A549 (cell line): Measurements from ENCODE around the gene ARID3A. TPM values are rescaled to one million over a fixed set of nuclear protein-coding genes. Genes with fewer than 3 reads are reported as not detected.

Experiments used
- ATAC-seq, 2 experiments: fragments of 200-7000 bp in 1 of 2; fragments of >200 bp in 1 of 2; cut with Nextera tagmentation in 1 of 2; cut with Tn5 transposase in 1 of 2; 3 replicates each; pipeline versions ENCODE4 v1.8.0 to v1.9.1; 2018 to 2020; ENCODE audit warnings: mild to moderate bottlenecking in 1 of 2, moderate library complexity in 1 of 2
- CTCF ChIA-PET: fragments of 300-600 bp; sonication (Branson Sonifier 250); formaldehyde crosslinking; extraction: SDS; loops from one replicate; lab custom pipeline; 2021; ENCODE audit warnings: antibody characterized with exemption, inconsistent platforms; lab: Yijun Ruan, JAX
- POLR2A ChIA-PET: fragments of 350-600 bp; formaldehyde crosslinking; extraction: SDS; loops from one replicate; lab custom pipeline; 2021; ENCODE audit warnings: antibody characterized with exemption, inconsistent platforms; lab: Yijun Ruan, JAX
- DNase-seq, 2 experiments: peaks; one replicate each; pipeline versions ENCODE4 v3.0.0 to v3.0.0-alpha.2; 2011 to 2016; ENCODE audit warnings: low read depth in 1 of 2, low spot score in 1 of 2
- FAIRE-seq: peaks from 2 replicates; lab custom pipeline; 2011; peaks lifted over from hg19 to GRCh38; lab: Jason Lieb, UNC
- H3K27ac ChIP-seq, 2 experiments: fragments of >200 bp; sonication (Bioruptor Twin); formaldehyde crosslinking; 3 replicates each; pipeline ENCODE4 v1.5.1; 2016 to 2017
- H3K4me1 ChIP-seq: fragments of >200 bp; sonication (Bioruptor Twin); formaldehyde crosslinking; 3 replicates; pipeline ENCODE4 v1.6.1; 2016
- H3K4me2 ChIP-seq: fragments of >200 bp; sonication (Bioruptor Twin); formaldehyde crosslinking; 3 replicates; pipeline ENCODE4 v1.6.1; 2016
- H3K4me3 ChIP-seq: fragments of >200 bp; sonication (Bioruptor Twin); formaldehyde crosslinking; 3 replicates; pipeline ENCODE4 v1.5.1; 2016
- H3K9me3 ChIP-seq: fragments of >200 bp; sonication (Bioruptor Twin); formaldehyde crosslinking; 3 replicates; pipeline ENCODE4 v1.6.1; 2016
- EHMT2 ChIP-seq: fragments of 200-600 bp; sonication (generic); IDR thresholded peaks from 2 replicates; pipeline ENCODE4 v1.6.1; 2016; ENCODE audit warnings: antibody characterized with exemption, low read depth, mild to moderate bottlenecking, moderate library complexity
- EP300 ChIP-seq, 2 experiments: fragments of >200 bp; sonication (Bioruptor Twin); formaldehyde crosslinking; IDR thresholded peaks; 2 replicates in 1 of 2; 3 replicates in 1 of 2; pipeline ENCODE4 v1.6.1; 2016 to 2017
- ESRRA ChIP-seq: fragments of 150-350 bp; IDR thresholded peaks from 2 replicates; pipeline ENCODE4 v1.6.1; 2014; ENCODE audit warnings: mild to moderate bottlenecking, low read length, borderline replicate concordance
- FOSL2 ChIP-seq, 2 experiments: fragments of 450-650 bp in 1 of 2; fragments of >200 bp in 1 of 2; sonication (Bioruptor Twin) in 1 of 2; formaldehyde crosslinking; IDR thresholded peaks; 2 replicates each; pipeline versions ENCODE4 v1.5.0 to v1.6.1; 2016 to 2020; ENCODE audit warnings: mild to moderate bottlenecking in 1 of 2, moderate library complexity in 1 of 2
- HDAC2 ChIP-seq: fragments of 200-600 bp; sonication (generic); IDR thresholded peaks from 2 replicates; pipeline ENCODE4 v1.6.1; 2016
- HEYL ChIP-seq: fragments of 250-450 bp; sonication (Bioruptor Pico); IDR thresholded peaks from 2 replicates; pipeline ENCODE4 v1.8.0; 2021; ENCODE audit warnings: mild to moderate bottlenecking, moderate library complexity
- HOXA7 ChIP-seq: fragments of 250-450 bp; sonication (Bioruptor Pico); IDR thresholded peaks from 2 replicates; pipeline ENCODE4 v1.5.0; 2020; ENCODE audit warnings: mild to moderate bottlenecking, moderate library complexity
- HOXB13 ChIP-seq: fragments of 250-450 bp; sonication (Bioruptor Pico); IDR thresholded peaks from 2 replicates; pipeline ENCODE4 v1.5.0; 2020; ENCODE audit warnings: low read depth, mild to moderate bottlenecking, moderate library complexity
- KDM5A ChIP-seq: fragments of 200-600 bp; sonication (generic); IDR thresholded peaks from 2 replicates; pipeline ENCODE4 v1.6.1; 2016; ENCODE audit warnings: antibody characterized with exemption, mild to moderate bottlenecking
- MYC ChIP-seq: IDR thresholded peaks from 2 replicates; pipeline ENCODE4 v1.6.1; 2012; ENCODE audit warnings: mild to moderate bottlenecking, inconsistent platforms, low read length, improper control_type of control experiment, borderline replicate concordance
- NPAS2 ChIP-seq: fragments of 250-450 bp; sonication (Bioruptor Pico); IDR thresholded peaks from 2 replicates; pipeline ENCODE4 v1.8.0; 2022; ENCODE audit warnings: mild to moderate bottlenecking, moderate library complexity, borderline replicate concordance
- PHF8 ChIP-seq: fragments of 200-600 bp; sonication (generic); IDR thresholded peaks from 2 replicates; pipeline ENCODE4 v1.6.1; 2016; ENCODE audit warnings: low read depth, mild to moderate bottlenecking, antibody characterized with exemption, moderate library complexity, borderline replicate concordance
- POLR2A ChIP-seq: IDR thresholded peaks from 2 replicates; pipeline ENCODE4 v1.6.1; 2012; ENCODE audit warnings: mild to moderate bottlenecking, low read length
- RARB ChIP-seq: fragments of 250-450 bp; sonication (Bioruptor Pico); IDR thresholded peaks from 2 replicates; pipeline ENCODE4 v1.8.0; 2021; ENCODE audit warnings: mild to moderate bottlenecking, moderate library complexity
- RFX5 ChIP-seq: fragments of 450-650 bp; IDR thresholded peaks from 2 replicates; pipeline ENCODE4 v1.7.1; 2014; ENCODE audit warnings: antibody characterized with exemption, mild to moderate bottlenecking, moderate library complexity
- RNF2 ChIP-seq: fragments of 200-600 bp; sonication (generic); IDR thresholded peaks from 2 replicates; pipeline ENCODE4 v1.6.1; 2016; ENCODE audit warnings: low read depth, mild to moderate bottlenecking, antibody characterized with exemption, moderate library complexity, borderline replicate concordance
- TFCP2L1 ChIP-seq: fragments of 250-450 bp; sonication (Bioruptor Pico); IDR thresholded peaks from 2 replicates; pipeline ENCODE4 v1.5.0; 2021; ENCODE audit warnings: mild to moderate bottlenecking
- TP53 ChIP-seq: fragments of 250-450 bp; sonication (Bioruptor Pico); IDR thresholded peaks from 2 replicates; pipeline ENCODE4 v1.5.0; 2021; ENCODE audit warnings: mild to moderate bottlenecking, moderate library complexity
- USF2 ChIP-seq: fragments of 450-650 bp; IDR thresholded peaks from 2 replicates; pipeline ENCODE4 v1.6.1; 2014; ENCODE audit warnings: antibody characterized with exemption
- ZFP36 ChIP-seq: fragments of 450-650 bp; IDR thresholded peaks from 2 replicates; pipeline ENCODE4 v1.6.1; 2014; ENCODE audit warnings: borderline replicate concordance; ENCODE audit not compliant: partially characterized antibody
- WGBS: methylation state at CpG from one replicate; pipeline ENCODE4 v1.1.6; 2017; ENCODE audit errors: missing lambda C conversion rate; 5-methylcytosine and 5-hydroxymethylcytosine counted together
- polyA plus RNA-seq, 4 experiments: library from polyadenylated mRNA; depleted of rRNA in 3 of 4; stranded (reverse); fragments of >200 nt; fragmentation: RNase III in 1 of 4; extraction: RNeasy Plus Mini Kit Qiagen cat#74134 plus additional on column Dnase treatment in 1 of 4; gene quantifications; 2 replicates in 3 of 4; 3 replicates in 1 of 4; pipeline ENCODE4 v1.2.3, GENCODE V29; 2011 to 2017
- TF ChIP-seq, protein P1 (sequence below): fragments of 250-450 bp; sonication (Bioruptor Pico); IDR thresholded peaks from 2 replicates; pipeline ENCODE4 v1.5.0; 2021; ENCODE audit warnings: mild to moderate bottlenecking, moderate library complexity, borderline replicate concordance

ARID3A gene
- polyA plus RNA-seq, 2 of the 4 experiments (the other 2 are of a cell fraction), result 3.3 to 6.1 TPM

- no peak overlapping the region for H3K4me3 ChIP-seq
- no peak for ATAC-seq
- WGBS, result 81% methylated on average over 16 of the region's 22 CpGs
- POLR2A ChIA-PET, result no interaction called here
- FAIRE-seq, result no peak
- TF ChIP-seq MYC, result no peak
- TF ChIP-seq RFX5, result no peak
- no peak for TF ChIP-seq ESRRA
- TF ChIP-seq PHF8, result no peak
- TF ChIP-seq RNF2, result no peak
- no peak for TF ChIP-seq FOSL2 (IDR thresholded peaks at IDR 0.05)
- no peak for TF ChIP-seq FOSL2 (CRISPR knock-in tag; IDR thresholded peaks at IDR 0.05)
- TF ChIP-seq RARB, result no peak
- no peak for TF ChIP-seq TP53
- no peak for TF ChIP-seq HEYL (CRISPR knock-in tag)
- peak overlapping the region in 1 of 2 experiments; percentile 33; a peak in 1 of 6 replicates for H3K27ac ChIP-seq
- H3K9me3 ChIP-seq, result no peaks in the 10 kb centered on the region
- CTCF ChIA-PET, result interaction anchor here (0.6 to 1.5 kb wide), 2 partner anchors 8 to 175 kb away, joined by 3 read pairs; no protein-coding TSS in a partner anchor
- H3K4me1 ChIP-seq, result peaks cover 27% of the 10 kb centered on the region
- DNase-seq, result no peak
- H3K4me2 ChIP-seq, result 0 out of 3 replicates have a peak overlapping the region, but pooled peaks have one; percentile 9
These were observed 18.9 kb downstream of the ARID3A start for GRCh38 chr19:944663-945241.

DNA sequence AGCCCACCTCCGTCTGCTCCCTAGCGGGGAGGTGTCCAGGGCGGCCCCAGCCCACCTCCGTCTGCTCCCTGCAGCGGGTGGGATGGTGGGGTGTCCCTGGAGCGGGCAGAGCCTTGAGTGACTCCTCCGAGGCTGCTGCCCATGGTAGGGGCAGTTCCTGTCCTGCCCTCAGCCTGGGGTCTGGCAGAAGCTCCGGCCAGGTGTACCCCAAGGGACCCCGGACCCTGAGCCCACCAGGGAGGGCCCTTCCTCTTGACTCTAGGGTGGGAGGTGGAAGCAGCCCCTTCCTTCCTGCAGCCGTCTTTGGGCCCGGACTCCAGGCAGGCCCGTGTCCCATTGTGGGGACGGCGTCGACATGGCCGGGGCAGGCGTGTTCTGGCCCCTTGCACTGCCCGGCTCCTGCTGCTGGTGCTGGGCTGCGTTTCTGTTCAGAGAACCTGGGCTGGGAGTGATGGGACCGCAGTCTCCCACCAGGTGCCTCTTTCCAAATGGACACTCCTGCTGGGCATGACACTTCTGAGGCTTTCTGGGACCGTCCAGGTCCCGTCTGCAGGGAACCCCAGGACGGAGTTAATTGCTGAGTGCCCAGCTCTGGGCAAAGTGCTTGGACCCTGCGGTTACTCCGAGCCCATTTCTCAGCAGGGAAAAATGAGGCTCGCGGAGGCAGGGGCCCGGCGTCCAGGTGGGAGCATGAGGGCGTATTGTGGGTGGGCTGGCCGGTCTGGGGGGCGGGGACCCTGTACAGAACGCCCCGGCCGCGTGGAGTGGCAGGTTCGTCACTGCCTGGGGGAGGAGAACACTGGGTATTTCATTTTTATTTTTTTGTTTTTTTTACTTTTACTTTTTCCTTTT, 19.8 kb downstream of the ARID3A start:
- Histone ChIP-seq H3K4me2 (no peak overlapping the region), H3K27ac (peak overlapping the region in 1 of 2 experiments; percentile 33; a peak in 1 of 6 replicates), H3K4me3 (no peak overlapping the region), H3K9me3 (no peaks in the 10 kb centered on the region), H3K4me1 (peaks cover 19% of the 10 kb centered on the region)
- no peak for FAIRE-seq
- no peak for TF ChIP-seq NPAS2 (CRISPR knock-in tag)
- no peak for TF ChIP-seq HDAC2
- TF ChIP-seq EHMT2, result no peak
- TF ChIP-seq ZFP36, result no peak
- no peak for TF ChIP-seq POLR2A
- TF ChIP-seq USF2, result no peak
- TF ChIP-seq RFX5, result no peak
- no peak for TF ChIP-seq TFCP2L1
- TF ChIP-seq KDM5A, result no peak
- TF ChIP-seq HOXA7 (CRISPR knock-in tag), result no peak
- no peak for TF ChIP-seq EP300 (IDR thresholded peaks at IDR 0.05)
- TF ChIP-seq, protein P1, sequence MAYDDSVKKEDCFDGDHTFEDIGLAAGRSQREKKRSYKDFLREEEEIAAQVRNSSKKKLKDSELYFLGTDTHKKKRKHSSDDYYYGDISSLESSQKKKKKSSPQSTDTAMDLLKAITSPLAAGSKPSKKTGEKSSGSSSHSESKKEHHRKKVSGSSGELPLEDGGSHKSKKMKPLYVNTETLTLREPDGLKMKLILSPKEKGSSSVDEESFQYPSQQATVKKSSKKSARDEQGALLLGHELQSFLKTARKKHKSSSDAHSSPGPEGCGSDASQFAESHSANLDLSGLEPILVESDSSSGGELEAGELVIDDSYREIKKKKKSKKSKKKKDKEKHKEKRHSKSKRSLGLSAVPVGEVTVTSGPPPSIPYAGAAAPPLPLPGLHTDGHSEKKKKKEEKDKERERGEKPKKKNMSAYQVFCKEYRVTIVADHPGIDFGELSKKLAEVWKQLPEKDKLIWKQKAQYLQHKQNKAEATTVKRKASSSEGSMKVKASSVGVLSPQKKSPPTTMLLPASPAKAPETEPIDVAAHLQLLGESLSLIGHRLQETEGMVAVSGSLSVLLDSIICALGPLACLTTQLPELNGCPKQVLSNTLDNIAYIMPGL (CRISPR knock-in tag), result no peak
- TF ChIP-seq HOXB13 (CRISPR knock-in tag), result no peak
- 91% methylated on average over 28 of the region's 37 CpGs for WGBS
- CTCF ChIA-PET, result interaction anchor here (1.5 kb wide), 1 partner anchor 9 kb away, joined by 3 read pairs; no protein-coding TSS in a partner anchor
- ATAC-seq, result no peak
- POLR2A ChIA-PET, result no interaction called here
- DNase-seq, result no peak
